K562 (cell line): ENCODE measurements around the gene PNPLA2. TPM values are rescaled to one million over a fixed set of nuclear protein-coding genes. Genes with fewer than 3 reads are reported as not detected.

Experiments
- BRD9 ChIP-seq: fragments of 450-650 bp; IDR thresholded peaks from 2 replicates; pipeline ENCODE4 v1.6.1; 2018; ENCODE audit warnings: low read depth; ENCODE audit not compliant: partially characterized antibody
- DDX20 ChIP-seq: fragments of 450-650 bp; IDR thresholded peaks from 2 replicates; pipeline ENCODE4 v1.6.1; 2016; ENCODE audit warnings: missing genetic modification characterization, low read depth, mild to moderate bottlenecking, missing compliant biosample characterization, moderate library complexity
- ESRRA ChIP-seq: fragments of 450-650 bp; IDR thresholded peaks from 2 replicates; pipeline ENCODE4 v1.6.1; 2014; ENCODE audit warnings: low read depth, mild to moderate bottlenecking, moderate library complexity, borderline replicate concordance
- ETV1 ChIP-seq: fragments of 450-650 bp; conservative IDR thresholded peaks from 2 replicates; pipeline ENCODE4 v1.6.1; 2016; ENCODE audit warnings: missing genetic modification characterization, control low read depth, low read depth, missing compliant biosample characterization
- FOXK1 ChIP-seq: sonication (generic); formaldehyde crosslinking; IDR thresholded peaks from 2 replicates; pipeline ENCODE4 v1.8.0; 2022; ENCODE audit warnings: missing genetic modification reagents, mild to moderate bottlenecking, borderline replicate concordance
- MYC ChIP-seq, 2 experiments: fragments of 250-450 bp in 1 of 2; sonication (Bioruptor Pico) in 1 of 2; IDR thresholded peaks; 2 replicates each; pipeline versions ENCODE4 v1.5.1 to v1.6.1; 2012 to 2021; ENCODE audit warnings: low read depth in 2 of 2, borderline replicate concordance in 1 of 2, improper control_type of control experiment in 1 of 2, low read length in 1 of 2, mild to moderate bottlenecking in 1 of 2, moderate library complexity in 1 of 2
- NELFE ChIP-seq: IDR thresholded peaks from 2 replicates; pipeline ENCODE4 v1.6.1; 2011; ENCODE audit warnings: mild to moderate bottlenecking; ENCODE audit not compliant: insufficient read depth, insufficient read length
- NR3C1 ChIP-seq: sonication (generic); formaldehyde crosslinking; IDR thresholded peaks from 2 replicates; pipeline ENCODE4 v1.8.1; 2022; ENCODE audit warnings: missing genetic modification reagents
- PCBP1 ChIP-seq: fragments of 200-400 bp; formaldehyde crosslinking; IDR thresholded peaks from 2 replicates; pipeline ENCODE4 v1.6.1; 2018; ENCODE audit warnings: mild to moderate bottlenecking, low read depth, low read length; ENCODE audit not compliant: poor library complexity, severe bottlenecking
- PHB ChIP-seq: fragments of 250-450 bp; sonication (Bioruptor Pico); IDR thresholded peaks from 2 replicates; pipeline ENCODE4 v1.5.0; 2021
- PRDM10 ChIP-seq: fragments of 450-650 bp; IDR thresholded peaks from 2 replicates; pipeline ENCODE4 v1.6.1; 2018; ENCODE audit not compliant: partially characterized antibody
- PTBP1 ChIP-seq: fragments of 200-400 bp; formaldehyde crosslinking; IDR thresholded peaks from 2 replicates; pipeline ENCODE4 v1.6.1; 2017; ENCODE audit warnings: low read depth, low read length
- RCOR1 ChIP-seq, 2 experiments: IDR thresholded peaks; 2 replicates each; pipeline ENCODE4 v1.6.1; 2012; ENCODE audit warnings: low read depth in 2 of 2, low read length in 2 of 2, borderline replicate concordance in 1 of 2, improper control_type of control experiment in 1 of 2
- SIN3A ChIP-seq, 2 experiments: fragments of 150-350 bp in 1 of 2; IDR thresholded peaks; 2 replicates each; pipeline ENCODE4 v1.6.1; 2011 to 2016; ENCODE audit warnings: borderline replicate concordance in 2 of 2, low read depth in 2 of 2, low read length in 2 of 2, mild to moderate bottlenecking in 2 of 2, moderate library complexity in 2 of 2; ENCODE audit not compliant: control insufficient read depth in 1 of 2
- SMAD4 ChIP-seq: fragments of 250-450 bp; sonication (Bioruptor Pico); conservative IDR thresholded peaks from 2 replicates; pipeline ENCODE4 v1.8.0; 2021; ENCODE audit warnings: inconsistent platforms, mild to moderate bottlenecking, moderate library complexity
- SREBF1 ChIP-seq: fragments of 150-350 bp; IDR thresholded peaks from 2 replicates; pipeline ENCODE4 v1.6.1; 2014; ENCODE audit warnings: antibody characterized with exemption, low read depth, low read length, borderline replicate concordance
- ZFP91 ChIP-seq: sonication (generic); formaldehyde crosslinking; IDR thresholded peaks from 2 replicates; pipeline ENCODE4 v1.8.0; 2022; ENCODE audit warnings: mild to moderate bottlenecking, missing genetic modification reagents
- polyA plus RNA-seq, 8 experiments: library from polyadenylated mRNA; depleted of rRNA in 4 of 8; stranded (reverse) in 5 of 8; unstranded in 3 of 8; fragments of >200 nt; fragmentation: Nextera tagmentation in 2 of 8; fragmentation: Illumina TruSeq in 1 of 8; extraction: Ambion mirVana in 2 of 8; extraction: Trizol in 1 of 8; gene quantifications; 2 replicates each; pipeline versions ENCODE4 v1.2.1 to v1.2.3, GENCODE V29; 2011 to 2014; ENCODE audit warnings: inconsistent platforms in 1 of 8, missing spikeins in 1 of 8
- total RNA-seq, 7 experiments: library from RNA; depleted of rRNA in 6 of 7; stranded (reverse); fragments of >200 nt in 6 of 7; fragmentation: Illumina TruSeq in 2 of 7; extraction: Trizol in 2 of 7; gene quantifications; 2 replicates each; pipeline versions ENCODE4 v1.2.1 to v1.2.3, GENCODE V29; 2011 to 2021; ENCODE audit warnings: low replicate concordance in 1 of 7
- TF ChIP-seq, protein P1 (sequence below): fragments of 450-650 bp; IDR thresholded peaks from 2 replicates; pipeline ENCODE4 v1.6.1; 2016; ENCODE audit warnings: antibody characterized with exemption

PNPLA2 gene
- total and polyA plus RNA-seq, 9 of the 15 experiments (the other 6 are each of a cell fraction or from before 2014, with no cell fraction given), result 0.39 to 87.1 (median 8.4) TPM

DNA sequence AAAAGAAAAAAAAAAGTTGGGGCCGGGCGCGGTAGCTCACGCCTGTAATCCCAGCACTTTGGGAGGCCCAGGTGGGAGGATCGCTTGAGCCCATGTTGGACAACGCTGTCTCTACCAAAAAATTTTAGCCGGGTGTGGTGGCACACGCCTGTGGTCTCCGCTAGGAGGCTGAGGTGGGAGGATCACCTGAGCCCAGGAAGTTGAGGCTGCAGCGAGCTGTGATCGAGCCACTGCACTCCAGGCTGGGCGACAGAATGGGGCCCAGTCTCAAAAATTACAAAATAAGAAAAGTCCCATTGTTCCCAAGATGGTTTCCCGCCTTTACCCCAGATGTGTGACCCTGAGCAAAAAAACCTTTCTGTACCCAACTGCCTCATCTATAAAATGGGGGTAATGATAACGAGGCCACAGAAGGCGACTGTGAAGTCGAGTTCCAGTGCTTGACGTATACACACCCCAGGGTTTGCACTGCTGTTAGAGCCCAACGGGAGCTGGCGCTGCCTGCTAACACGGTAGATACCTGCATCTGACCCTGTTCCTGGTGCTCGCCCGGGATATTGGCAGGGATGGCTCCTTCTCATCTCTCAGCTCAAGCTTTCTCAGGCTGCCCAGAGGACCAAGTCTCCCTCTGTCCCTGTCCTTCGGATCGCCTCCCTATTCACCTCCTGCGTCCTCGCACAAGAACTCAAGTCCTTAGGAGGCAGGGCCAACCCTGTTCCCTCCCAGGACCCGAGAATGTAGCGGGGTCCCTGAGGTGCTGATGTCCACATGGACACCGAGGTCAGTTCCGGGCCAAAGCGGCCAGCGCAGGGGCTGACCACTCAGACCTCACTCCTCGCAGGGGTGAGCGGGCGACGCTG is 10.1 kb upstream of the PNPLA2 start (continued):
- TF ChIP-seq FOXK1, result 0 out of 2 replicates have a peak, but pooled peaks have one; percentile 56
- no peak for TF ChIP-seq NELFE
- peak; percentile 11 for TF ChIP-seq BRD9
- TF ChIP-seq SIN3A (IDR thresholded peaks at IDR 0.05; ENCODE audit: borderline replicate concordance in 2 of 2, control insufficient read depth in 1 of 2, low read depth in 2 of 2, low read length in 2 of 2), result 0 out of 4 replicates have a peak, but pooled peaks of 1 of the 2 experiments have one; percentile 42
- TF ChIP-seq MYC (IDR thresholded peaks at IDR 0.05; ENCODE audit: low read depth, low read length), result no peak; the same call in 1 of the 2 replicates
- no peak for TF ChIP-seq MYC (CRISPR knock-in tag; IDR thresholded peaks at IDR 0.05; ENCODE audit: borderline replicate concordance, low read depth)
- TF ChIP-seq ESRRA, result peak; percentile 41; the same call in 1 of the 2 replicates
- TF ChIP-seq ETV1 (tag), result peak; percentile 30; the same call in 1 of the 2 replicates
- no peak for TF ChIP-seq PCBP1
- 0 out of 2 replicates have a peak, but pooled peaks have one; percentile 50 for TF ChIP-seq SMAD4 (CRISPR knock-in tag)
- TF ChIP-seq RCOR1 (IDR thresholded peaks at IDR 0.05; ENCODE audit: borderline replicate concordance in 1 of 2, low read depth in 2 of 2, low read length in 2 of 2), result peak in 1 of 2 experiments; percentile 68; a peak in 2 of 4 replicates
- TF ChIP-seq PTBP1, result 0 out of 2 replicates have a peak, but pooled peaks have one; percentile 28
- no peak for TF ChIP-seq DDX20 (tag)
- peak; percentile 5 for TF ChIP-seq PRDM10
- TF ChIP-seq ZFP91 (CRISPR knock-in tag), result no peak
- no peak for TF ChIP-seq NR3C1 (CRISPR knock-in tag)
- TF ChIP-seq, protein P1, sequence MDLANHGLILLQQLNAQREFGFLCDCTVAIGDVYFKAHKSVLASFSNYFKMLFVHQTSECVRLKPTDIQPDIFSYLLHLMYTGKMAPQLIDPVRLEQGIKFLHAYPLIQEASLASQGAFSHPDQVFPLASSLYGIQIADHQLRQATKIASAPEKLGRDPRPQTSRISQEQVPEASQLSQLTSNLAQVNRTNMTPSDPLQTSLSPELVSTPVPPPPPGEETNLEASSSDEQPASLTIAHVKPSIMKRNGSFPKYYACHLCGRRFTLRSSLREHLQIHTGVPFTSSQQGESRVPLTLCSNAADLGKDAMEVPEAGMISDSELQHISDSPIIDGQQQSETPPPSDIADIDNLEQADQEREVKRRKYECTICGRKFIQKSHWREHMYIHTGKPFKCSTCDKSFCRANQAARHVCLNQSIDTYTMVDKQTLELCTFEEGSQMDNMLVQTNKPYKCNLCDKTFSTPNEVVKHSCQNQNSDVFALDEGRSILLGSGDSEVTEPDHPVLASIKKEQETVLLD, result 0 out of 2 replicates have a peak, but pooled peaks have one; percentile 29
- TF ChIP-seq SREBF1, result no peak
- 0 out of 2 replicates have a peak, but pooled peaks have one; percentile 43 for TF ChIP-seq PHB
